H1 (cell line): ENCODE results near the gene PRKCZ.

Experiments
- ATF3 ChIP-seq: IDR thresholded peaks from 2 replicates; pipeline ENCODE4 v1.6.1; 2011; ENCODE audit warnings: low read depth, mild to moderate bottlenecking, low read length; ENCODE audit not compliant: insufficient read depth
- CHD2 ChIP-seq: IDR thresholded peaks from 2 replicates; pipeline ENCODE4 v1.6.1; 2012; ENCODE audit warnings: low read length, improper control_type of control experiment
- CTCF ChIP-seq, 3 experiments: IDR thresholded peaks; 1 replicate in 2 of 3; 2 replicates in 1 of 3; pipeline versions ENCODE4 v1.5.1 to v1.6.1; 2011; ENCODE audit warnings: low read length in 3 of 3, mild to moderate bottlenecking in 3 of 3, inconsistent platforms in 2 of 3, low read depth in 1 of 3, moderate library complexity in 1 of 3; ENCODE audit not compliant: insufficient read depth in 1 of 3; ENCODE audit errors: control extremely low read depth in 1 of 3
- E2F6 ChIP-seq: IDR thresholded peaks from 2 replicates; pipeline ENCODE4 v1.6.1; 2012; ENCODE audit warnings: inconsistent platforms
- EP300 ChIP-seq, 2 experiments: IDR thresholded peaks; 1 replicate in 1 of 2; 2 replicates in 1 of 2; pipeline ENCODE4 v1.6.1; 2011 to 2012; ENCODE audit warnings: low read depth in 2 of 2, low read length in 2 of 2, mild to moderate bottlenecking in 2 of 2, borderline replicate concordance in 1 of 2, inconsistent platforms in 1 of 2, moderate library complexity in 1 of 2
- EZH2 ChIP-seq: fragments of 200-600 bp; sonication (generic); IDR thresholded peaks from 2 replicates; pipeline ENCODE4 v1.7.1; 2012; ENCODE audit warnings: low read depth, mild to moderate bottlenecking, moderate library complexity, low read length, inconsistent platforms; ENCODE audit not compliant: severe bottlenecking
- HDAC2 ChIP-seq, 2 experiments: fragments of 300-600 bp in 1 of 2; sonication (generic) in 1 of 2; IDR thresholded peaks; 2 replicates each; pipeline ENCODE4 v1.6.1; 2011 to 2012; ENCODE audit warnings: low read depth in 2 of 2, low read length in 2 of 2, mild to moderate bottlenecking in 2 of 2, moderate library complexity in 2 of 2, borderline replicate concordance in 1 of 2, inconsistent platforms in 1 of 2
- POLR2A ChIP-seq, 2 experiments: IDR thresholded peaks; 1 replicate in 1 of 2; 2 replicates in 1 of 2; pipeline ENCODE4 v1.6.1; 2011; ENCODE audit warnings: low read depth in 2 of 2, low read length in 2 of 2, mild to moderate bottlenecking in 2 of 2; ENCODE audit errors: control extremely low read depth in 1 of 2
- RBBP5 ChIP-seq: IDR thresholded peaks from 2 replicates; pipeline ENCODE4 v1.7.1; 2012; ENCODE audit warnings: low read depth, mild to moderate bottlenecking, inconsistent platforms, low read length, moderate library complexity, borderline replicate concordance
- SP2 ChIP-seq: IDR thresholded peaks from 2 replicates; pipeline ENCODE4 v1.6.1; 2012; ENCODE audit warnings: mild to moderate bottlenecking, low read length, inconsistent platforms
- TAF1 ChIP-seq: IDR thresholded peaks from 2 replicates; pipeline ENCODE4 v1.6.1; 2011; ENCODE audit warnings: mild to moderate bottlenecking, low read depth, low read length

GRCh38 chr1:2091611-2092604 lies 41.7 kb downstream of the PRKCZ start:
- TF ChIP-seq CTCF (IDR thresholded peaks at IDR 0.05; ENCODE audit: control extremely low read depth in 1 of 3, insufficient read depth in 1 of 3, low read depth in 1 of 3, low read length in 3 of 3) (peak in 2 of 3 experiments; percentile 62 to 83; a peak in 3 of 4 replicates), POLR2A (IDR thresholded peaks at IDR 0.05; ENCODE audit: control extremely low read depth in 1 of 2, low read depth in 2 of 2, low read length in 2 of 2) (no peak), TAF1 (no peak), EP300 (IDR thresholded peaks at IDR 0.05; ENCODE audit: borderline replicate concordance in 1 of 2, low read depth in 2 of 2, low read length in 2 of 2) (no peak), SP2 (no peak), ATF3 (no peak), RBBP5 (no peak), EZH2 (no peak), E2F6 (no peak), CHD2 (no peak), HDAC2 (IDR thresholded peaks at IDR 0.05; ENCODE audit: borderline replicate concordance in 1 of 2, low read depth in 2 of 2, low read length in 2 of 2) (no peak)
